SK-MEL-5 (cell line): ENCODE measurements around the gene SP140. TPM values are rescaled to one million over a fixed set of nuclear protein-coding genes. Genes with fewer than 3 reads are reported as not detected.
"Not testable (repeated sequence)": the region's sequence is repeated elsewhere in the genome, so short reads cannot be mapped to it uniquely, and the experiment has no call there.

Experiments used
- DNase-seq: peaks from one replicate; pipeline ENCODE4 v3.0.0-alpha.2; 2016; ENCODE audit warnings: low read depth, low spot score
- in situ Hi-C: cut with HindIII; loops from 2 replicates; pipeline ENCODE4 v1.10.0; 2016; ENCODE audit warnings: low sequenced_read_pairs, high pct_unique_total_duplicates, low pct_unique_long_range_greater_than_20kb
- total RNA-seq: library from RNA; depleted of rRNA; stranded (reverse); fragments of >200 nt; shearing (Covaris generic); gene quantifications from 2 replicates; pipeline ENCODE4 v1.2.3, GENCODE V29; 2014

SP140 gene
- total RNA-seq, 1 experiment from 2014 or later = not detected

DNA sequence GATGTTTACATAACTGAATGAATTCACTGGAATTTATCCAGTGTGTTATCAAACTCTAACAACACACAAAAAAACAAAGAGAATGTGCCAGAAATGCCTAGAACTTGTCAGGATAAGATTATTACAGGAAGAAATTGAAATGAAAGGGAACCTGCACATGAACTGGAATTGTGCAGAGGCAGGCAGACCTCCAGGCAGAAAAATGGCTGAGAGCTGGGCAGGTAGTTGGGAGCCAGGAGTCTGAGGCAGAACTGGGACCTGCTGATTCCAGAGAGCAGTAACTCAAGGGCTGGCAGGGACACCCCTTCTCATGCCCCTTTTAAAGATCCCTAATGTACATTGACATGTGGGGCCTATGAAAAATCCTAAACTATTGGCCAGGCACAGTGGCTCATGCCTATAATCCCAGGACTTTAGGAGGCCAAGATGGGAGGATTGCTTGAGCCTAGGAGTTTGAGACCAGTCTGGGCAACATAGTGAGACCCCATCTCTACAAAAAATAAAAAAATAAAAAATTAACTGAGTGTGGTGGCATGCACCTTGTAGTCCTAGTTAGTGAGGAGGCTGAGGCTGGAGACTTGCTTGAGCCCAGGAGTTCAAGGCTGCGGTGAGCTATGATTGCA, 5.1 kb upstream of the SP140 start:
- in situ Hi-C loops = no loop called here
- no peak for DNase-seq

- DNase-seq = no peak
- in situ Hi-C loops = no loop called here
These were observed 4.0 kb upstream of the SP140 start for GRCh38 chr2:230221493-230221892.

DNA sequence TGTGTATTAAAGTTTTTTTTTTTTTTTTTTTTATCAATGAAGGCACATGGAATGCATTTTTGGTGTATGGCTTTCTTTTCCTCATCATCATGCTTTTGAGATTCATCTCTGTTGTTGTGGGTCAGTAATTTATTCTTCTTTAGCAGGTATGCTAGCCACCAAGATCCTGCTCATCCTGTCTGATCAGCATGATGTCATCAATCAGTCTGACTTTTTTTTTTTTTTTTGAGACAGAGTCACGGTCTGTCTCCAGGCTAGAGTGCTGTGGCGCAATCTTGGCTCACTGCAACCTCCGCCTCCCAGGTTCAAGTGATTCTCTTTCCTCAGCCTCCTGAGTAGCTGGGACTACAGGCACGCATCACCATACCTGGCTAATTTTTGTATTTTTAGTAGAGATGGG, 2.7 kb upstream of the SP140 start:
- in situ Hi-C loops, DNase-seq: not testable (repeated sequence)

DNA sequence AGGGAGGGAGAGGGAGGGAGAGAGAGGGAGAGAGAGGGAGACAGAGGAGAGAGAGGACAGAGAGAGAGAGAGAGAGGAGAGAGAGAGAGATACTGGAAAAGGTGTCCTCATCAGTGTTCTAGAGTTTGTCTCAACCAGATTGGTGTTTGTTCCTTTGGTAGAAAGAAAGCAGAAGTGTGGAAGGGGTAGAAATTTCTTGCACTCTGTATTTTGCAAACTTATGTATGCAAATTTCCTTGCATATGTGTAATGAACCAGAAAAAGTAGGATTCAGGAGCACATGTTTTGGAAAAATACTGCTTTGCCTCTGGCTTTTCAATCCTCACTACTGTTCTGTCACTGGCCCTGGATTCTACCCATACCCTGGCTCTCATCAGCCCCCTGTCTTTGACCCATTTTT, 1.1 kb upstream of the SP140 start:
- in situ Hi-C loops = no loop called here
- DNase-seq = no peak

DNA sequence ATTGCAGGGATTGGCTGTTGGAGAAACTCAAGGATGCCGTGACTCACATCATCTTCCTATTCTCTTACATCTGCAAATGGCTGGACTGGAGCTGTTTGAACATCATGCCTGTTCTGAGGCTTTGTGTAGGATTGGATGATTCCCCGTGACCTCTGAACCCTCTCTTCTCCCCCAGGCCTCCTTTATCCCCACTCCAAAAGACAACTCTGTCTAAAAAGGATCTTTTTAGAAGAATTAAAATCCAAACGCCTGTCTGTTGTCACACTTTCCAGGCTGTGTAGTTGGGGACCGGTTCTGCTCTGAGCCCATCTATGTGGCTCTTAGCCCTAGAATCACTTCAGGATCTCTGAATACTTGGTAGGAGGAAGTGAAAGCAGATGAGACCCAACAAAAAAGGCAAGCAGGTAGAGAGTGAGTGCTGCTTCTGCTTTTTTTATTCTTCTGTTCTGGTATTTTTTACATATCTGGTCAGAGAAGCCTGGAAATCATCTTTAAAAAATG, 565 bp downstream of the SP140 start:
- in situ Hi-C loops = no loop called here
- DNase-seq = no peak

GRCh38 chr2:230227216-230227615, 1.7 kb downstream of the SP140 start:
- DNase-seq = no peak

GRCh38 chr2:230230087-230230486, 4.6 kb downstream of the SP140 start:
- in situ Hi-C loops = no loop called here
- DNase-seq = peak; percentile 4

More at GRCh38 chr2:230227216-230227615, 1.7 kb downstream of the SP140 start:
- in situ Hi-C loops = no loop called here

DNA sequence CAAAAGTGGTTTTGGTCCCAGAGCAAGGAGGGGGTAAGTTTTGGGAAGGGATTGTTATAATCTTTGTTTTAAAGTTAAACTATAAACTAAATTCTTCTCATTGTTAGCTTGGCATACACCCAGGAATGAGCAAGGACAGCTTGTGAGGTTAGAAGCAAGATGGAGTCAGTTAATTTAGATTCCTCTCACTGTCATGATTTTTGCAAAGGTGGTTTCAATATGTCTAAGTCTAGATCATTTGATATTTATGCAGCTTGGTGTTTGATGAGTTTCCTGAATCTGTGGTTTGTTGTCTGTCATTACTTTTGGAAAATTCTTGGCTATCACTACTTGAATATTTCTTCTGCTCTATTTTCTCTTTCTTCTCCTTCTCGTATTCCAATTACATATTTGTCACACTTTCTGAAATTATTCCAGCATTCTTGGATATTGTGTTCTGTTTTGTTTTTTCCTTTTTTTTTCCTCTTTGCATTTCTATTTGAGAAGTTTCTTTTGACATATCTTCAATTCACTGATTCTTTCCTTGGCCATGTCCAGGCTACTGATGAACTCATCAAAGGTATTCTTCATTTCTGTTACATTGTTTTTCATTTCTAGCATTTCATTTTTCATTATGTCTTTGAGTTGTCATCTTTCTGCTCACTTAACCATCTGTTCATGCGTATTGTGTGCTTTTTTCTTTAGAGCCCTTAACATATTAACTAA, 5.1 kb downstream of the SP140 start:
- in situ Hi-C loops = no loop called here
- DNase-seq = no peak

DNA sequence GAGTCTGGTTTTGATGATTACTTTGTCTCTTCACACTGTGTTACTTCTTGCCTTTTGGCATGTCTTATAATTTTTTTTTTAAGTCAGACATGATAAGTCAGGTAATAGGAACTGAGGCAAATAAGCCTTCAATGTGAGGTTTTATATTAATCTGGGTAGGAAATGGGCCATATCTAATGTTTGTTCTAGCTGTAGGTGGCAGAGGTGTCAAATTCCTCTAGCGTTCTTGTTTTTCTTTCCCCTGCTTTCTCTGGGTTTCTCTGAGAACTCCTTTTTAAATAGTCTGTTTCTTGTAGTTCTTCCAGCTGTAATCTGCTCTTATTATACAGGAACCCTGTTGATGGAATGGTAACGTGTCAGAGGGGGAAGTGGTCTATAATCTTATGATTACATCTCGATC, 5.7 kb downstream of the SP140 start:
- in situ Hi-C loops = no loop called here
- DNase-seq = no peak

GRCh38 chr2:230234122-230234722, 8.7 kb downstream of the SP140 start:
- in situ Hi-C loops = no loop called here

GRCh38 chr2:230234845-230235244, 9.3 kb downstream of the SP140 start:
- DNase-seq = no peak
- in situ Hi-C loops = no loop called here

More at GRCh38 chr2:230234122-230234722, 8.7 kb downstream of the SP140 start:
- no peak for DNase-seq

GRCh38 chr2:230244211-230244610, 18.7 kb downstream of the SP140 start:
- no peak for DNase-seq
- in situ Hi-C loops = no loop called here

GRCh38 chr2:230246206-230246605, 20.7 kb downstream of the SP140 start:
- DNase-seq = no peak
- in situ Hi-C loops = no loop called here

DNA sequence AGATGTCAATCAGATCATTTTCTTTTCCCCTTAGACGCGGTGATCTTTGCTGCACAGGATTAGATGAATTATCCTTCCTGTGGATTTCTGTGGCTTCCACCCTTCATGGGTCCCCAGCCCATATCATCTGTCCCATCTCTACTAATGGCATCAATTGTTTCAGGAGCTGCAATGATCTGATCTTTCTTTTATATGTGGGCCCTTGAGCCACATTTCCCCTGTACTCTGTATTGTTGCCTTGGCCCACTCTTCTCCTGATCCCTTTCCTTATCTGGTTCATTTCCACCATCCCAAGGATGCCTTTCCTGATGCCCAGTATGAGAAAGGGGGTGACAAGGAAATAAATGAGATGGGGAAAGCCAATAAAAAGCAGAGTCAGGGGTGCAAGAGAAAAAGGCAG, 24.7 kb downstream of the SP140 start:
- DNase-seq = no peak
- in situ Hi-C loops = no loop called here

GRCh38 chr2:230254152-230254881, 28.8 kb downstream of the SP140 start:
- in situ Hi-C loops = no loop called here
- DNase-seq = no peak

DNA sequence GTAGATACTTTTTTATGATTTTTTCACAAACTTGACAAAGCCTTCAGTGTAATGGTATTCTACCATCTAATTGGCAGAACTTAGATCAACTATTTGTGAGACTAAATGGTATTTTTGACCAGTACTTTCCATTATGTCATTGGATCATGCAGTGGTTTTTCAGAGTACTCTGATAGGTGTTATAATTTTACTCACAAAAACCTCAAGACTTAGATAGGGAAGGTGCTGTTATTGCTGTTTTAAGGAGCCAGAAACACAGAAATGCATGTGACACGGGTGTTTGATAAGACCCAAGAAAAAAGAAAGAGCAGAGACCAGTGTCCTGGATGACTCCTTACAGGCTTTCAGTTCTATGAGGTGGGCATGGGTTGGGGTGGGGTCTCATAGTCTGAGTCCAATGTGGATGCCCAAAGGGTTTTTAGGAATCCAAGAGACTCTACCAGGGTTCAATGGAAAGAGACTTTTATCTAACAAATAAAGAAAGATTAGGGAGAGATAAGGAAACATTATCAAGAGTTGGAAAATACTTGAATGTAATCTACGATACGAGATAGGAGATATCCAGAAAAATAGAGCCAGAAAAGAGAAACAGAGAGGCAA, 31.3 kb downstream of the SP140 start:
- no peak for DNase-seq
- in situ Hi-C loops = no loop called here

DNA sequence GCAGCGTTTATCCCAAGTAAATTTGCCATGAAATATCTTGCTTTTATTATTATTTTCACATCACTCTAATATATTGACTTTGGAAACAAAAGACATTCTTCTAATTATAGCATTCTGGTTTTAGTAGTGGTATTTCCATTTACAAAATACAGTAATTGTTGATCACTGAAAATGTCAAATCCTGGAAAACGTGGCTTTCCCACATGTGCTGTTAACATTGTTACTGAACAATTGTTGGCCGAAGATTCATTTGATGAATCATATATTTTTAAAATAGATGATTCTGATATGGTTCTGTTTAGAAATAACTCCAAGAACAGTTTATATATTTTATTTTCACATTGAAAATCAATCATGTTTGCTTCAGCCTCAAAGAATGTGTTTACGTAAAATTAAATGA, 32.9 kb downstream of the SP140 start:
- DNase-seq = no peak
- in situ Hi-C loops = no loop called here

- in situ Hi-C loops = no loop called here
- DNase-seq = no peak
These were observed 36.7 kb downstream of the SP140 start for GRCh38 chr2:230262246-230262645.
